Fibroblast of upper back skin (primary cell): ENCODE results near the gene TSSK2.

ENCODE experiments used
- DNase-seq: peaks from one replicate; pipeline ENCODE4 v3.0.0-alpha.2; 2013

Gene TSSK2

DNA sequence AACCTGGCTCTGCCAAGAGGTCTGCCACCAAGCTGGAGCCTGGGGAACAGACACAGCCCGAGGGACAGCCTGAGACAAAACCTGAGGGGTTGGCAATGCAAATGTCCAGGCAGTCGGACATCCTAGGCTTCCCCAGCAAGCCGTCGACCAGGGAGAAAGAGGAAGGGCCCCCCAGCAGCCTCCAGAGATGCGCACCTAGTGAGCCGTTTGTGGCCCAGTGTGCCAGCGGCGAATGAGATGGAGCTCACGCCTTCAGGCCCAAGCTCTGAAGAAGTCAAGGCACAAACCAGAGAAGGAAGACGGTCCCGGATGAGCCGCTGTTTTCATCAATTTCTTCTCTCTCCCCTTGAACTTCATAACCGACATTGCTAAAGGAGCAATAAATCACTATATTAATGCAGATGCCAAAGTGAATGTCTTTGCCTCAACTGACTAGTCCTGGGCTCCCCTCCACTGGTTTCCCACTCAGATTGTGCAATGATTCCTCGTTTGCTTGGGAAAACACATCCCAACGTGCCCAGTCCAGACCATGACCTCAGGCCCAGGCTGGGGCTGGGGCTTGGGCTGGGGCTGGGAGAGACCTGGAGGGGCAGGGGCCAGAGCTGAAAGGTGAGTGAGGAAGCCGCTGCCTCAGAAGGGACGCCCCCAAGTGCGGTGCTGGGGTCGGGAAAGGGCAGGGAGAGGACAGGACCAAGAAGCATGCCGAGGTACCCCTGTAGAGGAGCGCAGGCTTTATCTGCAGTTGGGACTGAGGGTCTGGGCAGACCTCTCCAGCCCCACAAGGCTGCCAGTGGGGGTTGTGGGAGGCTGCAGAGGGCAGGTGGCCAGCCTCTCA lies 5.4 kb upstream of the TSSK2 start:
- no peak for DNase-seq

DNA sequence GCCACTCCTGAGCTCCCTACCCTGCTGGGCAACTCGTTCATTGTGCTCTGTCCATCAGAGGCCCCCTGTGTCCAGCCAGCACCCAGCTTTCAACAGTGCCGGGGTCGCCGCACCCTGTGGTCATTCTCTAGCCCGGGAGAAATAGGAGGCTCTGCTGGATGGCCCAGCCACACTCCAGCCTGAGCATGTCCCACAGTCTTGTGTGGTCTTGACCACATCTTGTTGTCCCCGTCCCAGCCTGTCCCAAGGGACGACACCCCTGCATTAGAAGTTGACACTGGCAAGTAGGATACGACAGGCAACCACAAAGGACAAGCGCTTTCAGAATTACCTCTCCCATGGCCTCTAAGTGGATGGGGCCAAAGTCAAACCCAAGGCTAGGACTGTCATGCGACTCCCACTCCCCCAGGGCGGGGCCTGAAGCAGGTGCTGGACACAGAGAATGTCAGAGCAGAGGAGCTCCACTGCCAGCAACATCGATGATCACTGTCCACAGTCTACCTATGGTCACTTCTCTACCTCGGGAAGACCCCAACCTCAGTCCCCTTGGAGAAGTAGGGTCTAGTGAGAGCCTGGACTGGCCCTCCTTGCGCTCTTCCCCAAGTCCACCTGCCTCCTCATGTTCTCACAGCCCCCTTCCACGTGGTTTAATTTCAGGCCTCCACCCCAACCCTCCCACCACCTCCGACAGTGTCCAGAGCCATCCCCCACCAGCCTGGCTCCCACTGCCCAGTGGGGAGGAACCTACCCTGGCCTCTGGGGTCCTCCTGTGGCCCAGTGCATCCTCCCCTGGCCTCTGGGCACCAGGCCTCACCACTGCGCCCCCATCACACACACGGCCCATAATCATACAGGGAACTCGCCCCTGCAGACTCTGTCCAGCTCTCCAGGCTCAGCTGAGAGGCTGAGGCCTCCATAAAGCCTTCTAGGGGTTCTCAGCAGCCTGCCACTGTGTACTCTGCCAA lies 4.5 kb upstream of the TSSK2 start:
- no peak for DNase-seq

DNA sequence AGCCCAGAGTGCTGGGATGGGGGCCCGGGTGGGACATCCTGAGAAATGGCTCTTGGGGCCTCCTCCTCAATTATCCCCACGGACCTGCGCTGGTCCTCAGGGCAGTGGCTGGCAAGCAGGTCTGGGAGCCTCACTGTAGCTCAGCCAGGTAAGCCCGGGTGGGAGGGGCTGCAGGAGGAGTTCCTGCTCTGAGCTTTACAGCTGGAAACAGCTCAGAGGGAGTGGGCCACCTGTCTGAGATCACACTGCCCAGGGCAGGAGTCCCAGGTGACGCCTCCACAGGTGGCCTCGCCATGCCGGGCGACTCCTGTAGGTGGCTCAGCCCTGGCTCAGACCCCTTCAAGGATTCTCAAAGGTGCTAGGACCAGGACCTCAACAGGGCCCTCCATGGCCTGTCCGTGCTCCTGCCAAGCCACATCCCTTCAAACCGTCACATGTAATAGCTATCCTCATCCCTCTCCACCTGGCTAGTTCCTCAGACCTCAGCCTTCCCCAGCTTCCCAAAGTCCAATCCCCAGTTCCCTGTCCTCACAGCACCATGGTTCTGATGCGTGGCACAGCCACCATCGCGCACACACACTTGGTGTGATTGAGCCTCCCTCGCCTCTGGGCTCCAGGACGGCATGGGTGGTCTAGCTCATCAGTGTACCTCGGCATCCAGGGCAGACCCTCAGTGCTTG lies 3.6 kb upstream of the TSSK2 start:
- no peak for DNase-seq

DNA sequence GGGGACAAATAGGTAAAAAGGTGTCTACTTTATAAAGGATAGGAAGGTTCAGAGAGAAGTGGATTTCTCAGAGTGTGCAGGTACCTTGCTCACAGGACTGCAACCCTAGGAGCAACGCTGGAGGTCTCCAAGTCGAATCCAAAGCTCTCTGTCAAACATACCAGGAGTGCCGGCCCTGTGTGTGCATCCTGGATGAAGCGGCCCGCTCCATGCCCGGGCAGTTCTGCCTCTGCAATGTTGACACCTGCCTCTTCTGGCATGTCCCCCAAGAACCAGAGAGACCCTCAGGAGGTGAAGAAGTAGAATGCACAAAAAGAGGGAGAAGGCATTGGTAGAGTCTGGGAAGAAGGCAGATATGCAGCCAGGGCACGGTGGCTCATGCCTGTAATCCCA lies 3.1 kb upstream of the TSSK2 start:
- no peak for DNase-seq

DNA sequence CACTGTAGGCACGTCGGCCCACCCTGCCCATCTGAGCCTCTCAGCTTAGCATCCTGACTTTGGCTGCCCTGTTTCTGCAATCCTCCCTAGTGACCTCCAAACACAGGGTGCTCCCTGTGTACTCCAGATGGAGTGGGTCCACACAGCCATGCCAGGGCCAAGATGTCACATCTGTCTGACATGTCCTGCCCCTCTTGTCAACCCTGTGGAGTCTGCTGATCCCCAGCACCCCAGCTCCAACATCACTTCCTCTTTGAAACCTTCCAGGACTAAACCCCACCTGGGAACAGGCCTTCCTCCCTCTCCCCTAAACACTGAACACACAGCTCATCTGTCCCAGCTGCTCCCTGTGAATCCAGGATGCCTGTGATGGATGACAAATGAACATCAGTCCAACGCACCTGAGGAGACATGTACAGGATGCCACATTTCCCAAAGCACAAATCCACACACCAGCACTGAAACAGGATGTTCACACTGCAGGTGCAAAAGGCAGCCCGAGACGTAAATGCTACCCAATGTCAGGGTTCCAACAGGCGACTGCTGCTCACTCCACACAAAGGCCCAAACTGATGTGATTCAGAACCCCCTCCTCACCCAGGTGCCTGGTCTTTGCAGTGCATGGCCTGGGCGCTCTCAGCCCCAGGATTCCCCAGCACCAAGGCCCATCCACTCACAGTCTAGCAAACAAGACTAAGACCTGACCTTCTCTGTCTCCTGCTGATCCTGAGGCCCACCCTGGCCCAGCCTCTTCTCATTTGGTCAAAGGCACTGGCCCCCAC lies 2.0 kb upstream of the TSSK2 start:
- DNase-seq: no peak

DNA sequence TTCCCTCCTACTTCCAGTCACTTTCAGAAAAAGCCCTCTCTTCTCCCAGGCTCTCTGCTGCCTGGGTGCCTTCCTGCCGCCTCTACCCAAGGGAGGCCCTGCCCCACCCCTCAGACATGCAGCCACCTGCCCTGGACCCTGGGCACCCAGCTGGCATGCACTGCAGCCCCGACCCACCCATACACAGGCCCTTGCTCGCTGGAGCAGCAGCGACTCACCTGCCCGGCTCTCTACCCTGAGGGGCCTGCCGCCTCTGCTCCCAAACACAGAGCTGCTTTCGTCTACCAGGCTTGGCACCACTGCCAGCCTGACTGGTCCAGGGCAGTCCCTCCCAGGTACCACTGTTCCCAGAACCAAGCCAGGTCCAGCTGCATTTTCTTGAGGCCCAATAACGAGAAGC lies 1.2 kb upstream of the TSSK2 start:
- no peak for DNase-seq

DNA sequence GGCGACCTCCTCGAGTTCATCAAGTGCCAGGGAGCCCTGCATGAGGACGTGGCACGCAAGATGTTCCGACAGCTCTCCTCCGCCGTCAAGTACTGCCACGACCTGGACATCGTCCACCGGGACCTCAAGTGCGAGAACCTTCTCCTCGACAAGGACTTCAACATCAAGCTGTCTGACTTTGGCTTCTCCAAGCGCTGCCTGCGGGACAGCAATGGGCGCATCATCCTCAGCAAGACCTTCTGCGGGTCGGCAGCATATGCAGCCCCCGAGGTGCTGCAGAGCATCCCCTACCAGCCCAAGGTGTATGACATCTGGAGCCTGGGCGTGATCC lies 542 bp downstream of the TSSK2 start:
- no peak for DNase-seq

DNA sequence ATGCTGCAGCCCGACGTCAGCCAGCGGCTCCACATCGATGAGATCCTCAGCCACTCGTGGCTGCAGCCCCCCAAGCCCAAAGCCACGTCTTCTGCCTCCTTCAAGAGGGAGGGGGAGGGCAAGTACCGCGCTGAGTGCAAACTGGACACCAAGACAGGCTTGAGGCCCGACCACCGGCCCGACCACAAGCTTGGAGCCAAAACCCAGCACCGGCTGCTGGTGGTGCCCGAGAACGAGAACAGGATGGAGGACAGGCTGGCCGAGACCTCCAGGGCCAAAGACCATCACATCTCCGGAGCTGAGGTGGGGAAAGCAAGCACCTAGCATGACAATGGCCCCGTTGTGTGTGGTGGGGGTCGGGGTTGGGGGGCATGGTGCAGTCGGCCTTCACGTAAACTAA lies 1.0 kb downstream of the TSSK2 start:
- no peak for DNase-seq

DNA sequence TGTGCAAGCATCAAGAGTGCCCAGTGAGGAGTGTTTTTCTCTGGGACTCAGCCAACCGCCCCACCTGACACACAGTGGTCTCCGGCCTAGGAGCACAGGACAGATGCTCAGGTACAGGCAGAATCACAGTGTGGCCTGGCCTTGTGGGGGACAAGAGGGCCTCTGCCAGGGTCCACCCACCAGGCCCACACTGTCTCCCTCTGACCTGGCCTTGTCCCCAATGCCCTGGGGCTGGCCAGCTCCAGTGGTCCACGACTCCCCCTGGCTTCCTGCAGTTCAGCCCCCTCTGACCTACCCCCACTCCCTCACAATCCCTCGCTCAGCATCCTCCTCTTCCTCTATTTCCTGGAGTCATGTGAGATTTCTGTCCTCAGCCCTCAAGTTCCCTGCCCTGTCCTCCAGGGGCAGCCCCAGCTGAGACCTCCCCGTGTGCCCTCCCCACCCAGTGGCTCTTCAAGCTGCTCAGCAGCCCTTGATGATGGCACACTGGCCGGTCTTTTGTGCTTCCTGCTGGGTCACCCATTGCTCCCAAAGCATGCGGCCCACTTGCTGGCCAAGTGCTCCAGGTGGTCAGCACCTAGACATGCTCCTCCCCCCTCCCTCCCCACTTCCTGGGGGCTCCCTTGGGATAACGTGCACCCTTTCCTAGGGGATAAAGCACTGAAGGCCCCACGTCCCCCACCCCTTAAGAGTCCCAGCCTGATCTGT lies 1.7 kb downstream of the TSSK2 start:
- DNase-seq: no peak

DNA sequence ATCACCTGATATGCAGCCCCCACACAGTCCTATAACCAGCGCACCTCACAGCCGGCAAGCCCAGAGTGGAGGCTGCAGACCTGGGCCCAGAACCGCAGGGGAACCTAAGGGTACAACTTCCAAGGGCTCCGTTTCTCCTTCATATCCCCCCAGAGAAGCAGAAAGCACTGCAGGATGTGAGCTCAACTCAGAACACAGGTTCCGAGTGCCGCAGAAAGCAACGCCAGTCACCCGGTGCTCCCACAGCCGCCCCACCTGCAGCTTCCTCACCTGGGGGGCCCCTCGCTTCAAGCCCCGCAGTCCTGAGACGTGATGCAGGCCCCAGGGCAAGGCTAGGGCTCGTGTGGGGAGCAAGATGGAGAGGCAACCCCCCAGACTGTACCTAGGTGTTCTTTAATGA lies 2.5 kb downstream of the TSSK2 start:
- no peak for DNase-seq

DNA sequence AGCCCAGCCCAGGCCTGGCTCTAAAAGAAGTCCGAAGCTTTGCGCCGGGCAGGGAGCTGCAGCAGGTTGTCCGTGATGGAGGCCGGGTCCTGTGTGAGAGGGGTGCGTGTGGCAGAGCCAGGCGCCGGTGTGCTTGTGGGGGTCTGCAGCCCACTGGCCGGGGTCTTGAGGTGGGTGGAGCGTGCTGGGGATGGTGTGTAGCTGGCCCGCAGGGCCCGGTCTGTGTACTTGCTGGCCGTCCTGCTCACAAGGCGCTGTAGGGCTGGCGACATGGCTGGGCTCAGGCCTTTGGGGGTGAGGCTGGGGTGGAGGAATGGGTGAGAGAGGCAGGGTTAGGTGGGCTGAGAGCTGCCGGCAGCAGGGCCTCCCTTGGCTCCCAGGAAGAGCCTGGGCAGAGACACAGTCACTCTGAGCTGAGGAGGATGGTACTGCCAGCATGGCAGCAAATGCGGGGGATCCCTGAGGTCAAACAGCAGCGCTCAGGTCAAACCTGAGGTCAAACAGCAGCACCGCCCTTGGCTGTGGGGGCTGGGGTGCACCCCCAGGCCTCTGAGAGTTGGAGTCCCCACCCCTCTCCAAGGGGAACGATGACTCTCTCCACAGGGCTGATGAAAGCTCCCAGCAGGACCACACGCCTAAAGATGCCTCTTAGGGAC lies 3.2 kb downstream of the TSSK2 start:
- DNase-seq: no peak

DNA sequence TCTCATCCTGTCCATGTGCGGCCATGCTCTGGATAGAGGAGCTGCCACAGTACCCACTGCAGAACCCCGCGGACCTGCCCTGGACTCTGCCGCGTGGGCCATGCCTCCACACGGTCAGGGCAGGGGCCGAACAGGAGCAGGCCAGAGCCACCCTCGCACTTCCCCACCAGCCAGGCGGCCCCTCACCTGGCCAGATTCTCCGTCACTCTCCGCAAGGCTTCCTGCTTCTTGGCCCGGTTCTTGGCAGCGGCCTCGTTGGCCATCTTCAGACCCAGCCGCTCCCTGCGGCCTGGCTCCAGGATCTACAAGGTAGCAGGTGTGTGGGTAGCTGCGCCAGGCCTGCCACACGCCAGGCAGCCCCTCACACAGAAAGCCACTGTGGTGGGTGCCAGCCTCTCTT lies 3.8 kb downstream of the TSSK2 start:
- no peak for DNase-seq

DNA sequence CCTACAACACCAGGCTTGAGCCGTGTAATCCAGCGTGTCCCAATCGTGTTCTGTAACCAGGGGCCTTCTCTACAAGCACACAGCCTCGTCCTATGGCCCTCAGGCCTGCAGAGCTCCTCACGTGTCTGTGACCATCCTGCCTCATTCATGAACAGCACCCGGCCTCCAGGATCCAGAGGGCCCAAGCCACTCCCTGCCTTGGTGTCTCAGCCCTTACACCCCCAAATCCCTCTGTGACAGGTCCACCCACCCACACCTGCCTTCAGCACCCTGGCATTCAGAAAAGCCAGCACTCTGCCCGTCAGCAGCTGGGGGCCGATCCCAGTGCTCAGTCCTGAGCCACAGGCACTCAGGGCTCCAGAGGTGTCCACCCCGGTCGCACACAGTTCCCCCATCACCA lies 5.8 kb downstream of the TSSK2 start:
- no peak for DNase-seq

DNA sequence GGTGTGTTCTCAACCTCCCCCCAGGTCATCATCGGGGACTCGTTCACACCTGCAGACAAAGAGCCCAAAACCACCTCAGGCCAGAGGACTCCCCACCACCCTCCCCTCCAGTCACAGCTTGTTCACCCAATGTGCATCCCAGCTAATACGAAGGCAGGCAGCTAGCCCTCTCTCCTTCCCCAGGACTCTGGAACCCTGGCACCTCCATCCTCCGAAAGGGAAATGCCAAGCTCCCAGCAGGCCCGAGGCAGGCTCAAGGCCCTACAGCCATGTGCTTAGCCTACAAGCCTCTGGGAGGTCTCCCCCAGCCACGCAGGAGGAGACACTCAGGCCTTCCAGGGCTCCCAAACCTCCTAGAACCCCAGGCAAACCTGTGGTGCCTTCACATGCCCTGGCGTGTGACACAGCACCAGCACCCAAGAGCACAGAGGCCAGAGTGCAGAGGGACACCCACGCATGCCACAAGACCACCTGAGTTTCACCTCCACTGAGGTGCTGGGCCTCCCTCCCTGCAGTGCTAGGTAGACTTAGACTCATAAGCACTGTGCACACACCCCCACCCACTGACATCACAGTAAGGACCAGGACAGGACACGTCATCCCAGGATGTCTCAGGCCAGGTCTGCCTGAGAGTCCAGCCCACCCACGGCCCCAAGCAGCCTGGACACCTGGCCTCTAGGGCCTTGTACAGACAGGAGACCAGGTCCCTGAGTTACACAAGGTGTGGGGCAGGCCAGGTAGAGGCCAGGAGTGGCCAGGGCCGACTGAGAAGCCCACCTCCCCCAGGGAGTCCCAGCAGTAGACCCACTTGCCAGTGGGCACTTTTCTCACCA lies 6.5 kb downstream of the TSSK2 start:
- DNase-seq: no peak

DNA sequence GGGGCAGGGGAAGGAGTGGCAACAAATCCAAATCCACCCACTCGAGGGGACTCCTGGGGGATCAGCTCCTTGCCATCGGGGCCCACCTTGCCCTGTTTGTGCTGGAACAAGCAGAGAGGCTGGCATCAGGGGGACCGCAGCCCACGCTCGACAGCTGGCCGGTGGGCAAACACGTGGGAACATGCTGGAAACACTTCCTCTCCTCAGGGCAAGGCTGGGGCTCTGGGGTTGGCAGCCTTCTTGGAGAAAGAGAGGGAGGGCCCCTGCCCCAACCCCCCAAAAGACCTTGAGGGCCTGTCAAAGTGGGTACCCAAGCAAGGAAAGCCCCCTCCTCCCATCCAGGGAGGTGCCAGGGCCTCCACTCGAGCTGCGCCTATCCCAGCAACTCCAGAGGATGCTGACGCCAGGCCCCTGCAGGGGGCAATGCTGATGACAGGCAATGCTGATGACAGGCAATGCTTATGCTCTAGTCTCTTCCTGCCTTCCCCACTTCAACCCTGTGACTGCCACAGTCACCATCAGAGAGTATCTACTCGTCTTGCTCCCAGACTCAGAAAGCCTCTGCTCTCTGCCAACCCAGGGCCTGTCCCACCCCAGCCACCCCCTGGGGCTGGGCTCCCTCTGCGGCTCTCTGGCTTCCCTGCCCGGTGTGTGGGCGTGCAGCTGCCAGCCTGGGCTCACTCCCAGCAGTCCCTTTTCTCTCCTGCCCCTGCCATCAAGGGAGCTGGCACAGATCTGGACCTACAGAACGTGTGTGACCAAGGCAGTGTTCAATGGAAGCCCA lies 7.3 kb downstream of the TSSK2 start:
- no peak for DNase-seq

DNA sequence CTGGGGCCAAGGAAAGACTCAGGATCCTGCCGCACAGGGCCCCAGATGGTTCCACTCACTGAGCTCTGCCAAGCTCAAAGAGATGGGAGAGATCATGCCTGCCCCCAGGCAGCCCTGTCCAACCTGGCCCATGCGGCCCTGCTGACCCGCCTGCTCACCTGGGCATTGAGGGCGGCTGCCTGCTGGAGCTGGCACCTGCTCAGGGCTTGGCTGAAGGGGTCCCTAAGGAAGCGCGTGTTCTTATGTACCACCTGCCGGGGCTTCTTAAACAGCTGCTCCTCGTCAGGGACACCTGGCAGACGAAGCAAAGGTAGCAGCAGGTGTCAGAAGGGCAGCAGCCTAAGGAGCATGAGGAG lies 7.9 kb downstream of the TSSK2 start:
- no peak for DNase-seq

DNA sequence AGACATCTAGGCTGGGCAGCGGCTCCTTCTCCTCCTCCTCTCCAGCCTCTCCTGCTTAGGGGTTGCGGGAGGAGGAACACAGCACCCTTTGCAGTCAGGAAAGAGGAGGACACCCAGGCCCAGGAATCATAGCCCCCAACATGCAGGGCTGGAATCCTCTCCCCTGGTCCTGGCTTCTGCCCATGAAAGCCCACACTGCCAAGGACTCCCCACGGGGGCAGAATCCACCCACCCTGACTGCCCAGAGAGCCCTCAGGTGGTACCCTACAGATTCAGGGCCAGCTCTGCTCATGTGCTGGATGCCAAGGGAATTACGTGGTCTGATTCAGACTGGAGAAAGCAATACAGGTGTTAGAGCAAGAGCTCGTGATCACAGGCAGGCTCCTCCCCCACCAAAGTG lies 8.9 kb downstream of the TSSK2 start:
- DNase-seq: no peak

DNA sequence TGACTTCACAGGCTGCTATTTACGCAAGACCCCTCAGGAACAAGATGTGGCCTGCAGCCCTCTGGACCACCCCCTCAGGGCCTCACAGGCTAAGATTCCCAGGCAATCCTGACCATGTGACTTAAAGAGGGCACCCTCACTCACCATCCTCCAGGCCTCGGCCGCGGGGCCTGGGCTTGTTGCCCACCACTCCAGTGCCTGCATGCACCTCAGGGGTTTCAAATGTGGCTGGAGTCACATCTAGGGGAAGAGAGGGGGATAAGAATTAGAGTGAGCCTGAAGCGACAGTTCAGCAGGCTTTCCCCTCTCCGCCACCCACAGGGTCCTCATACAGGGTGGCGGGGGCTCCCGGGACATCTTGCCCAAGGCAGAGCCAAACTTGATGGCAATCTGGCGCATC lies 11.3 kb downstream of the TSSK2 start:
- DNase-seq: no peak

DNA sequence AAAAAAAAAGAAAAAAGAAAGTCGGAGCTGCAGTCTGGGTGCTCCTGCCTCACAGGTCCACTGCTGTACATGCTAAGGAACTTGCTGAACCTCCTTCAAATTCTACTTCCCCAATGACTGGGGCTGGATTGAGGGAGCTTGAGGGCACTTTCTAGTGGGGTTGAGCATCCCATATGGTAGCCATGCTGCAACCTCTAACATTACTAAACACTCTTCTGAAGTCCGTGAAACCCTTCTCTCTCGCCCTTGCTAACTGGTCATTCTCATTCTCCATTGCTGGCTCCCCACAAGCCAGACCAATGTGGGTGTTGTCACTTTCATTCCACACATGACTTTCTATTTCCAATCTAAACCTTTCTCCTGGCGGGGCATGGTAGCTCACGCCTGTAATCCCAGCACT lies 12.1 kb downstream of the TSSK2 start:
- DNase-seq: no peak

DNA sequence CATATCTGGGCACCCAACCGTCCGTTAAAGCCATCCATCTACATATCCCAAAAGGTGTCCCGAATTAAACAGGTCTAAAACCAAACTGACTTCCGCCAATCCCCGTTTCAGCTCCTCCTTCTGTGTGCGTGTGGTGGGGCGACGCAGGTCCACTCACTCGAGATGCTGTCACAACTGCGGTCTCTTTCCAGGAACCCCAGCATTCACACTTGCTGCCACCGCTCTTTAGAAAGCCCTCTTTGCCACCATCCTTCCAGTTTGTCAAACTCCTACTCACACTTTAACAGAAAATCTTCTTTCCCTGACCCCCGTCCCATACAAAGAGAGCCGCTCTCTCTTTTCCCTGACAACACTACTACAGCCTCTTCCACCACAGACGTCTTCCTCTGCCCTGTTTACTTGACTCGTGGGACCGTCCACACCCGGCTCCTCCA lies 12.9 kb downstream of the TSSK2 start:
- DNase-seq: no peak
